ENCODE measurements around the gene ZNF664. TPM values are rescaled to one million over a fixed set of nuclear protein-coding genes. Genes with fewer than 3 reads are reported as not detected.

Gene ZNF664
- total RNA-seq, 1 experiment from 2014 or later = 124 TPM

DNA sequence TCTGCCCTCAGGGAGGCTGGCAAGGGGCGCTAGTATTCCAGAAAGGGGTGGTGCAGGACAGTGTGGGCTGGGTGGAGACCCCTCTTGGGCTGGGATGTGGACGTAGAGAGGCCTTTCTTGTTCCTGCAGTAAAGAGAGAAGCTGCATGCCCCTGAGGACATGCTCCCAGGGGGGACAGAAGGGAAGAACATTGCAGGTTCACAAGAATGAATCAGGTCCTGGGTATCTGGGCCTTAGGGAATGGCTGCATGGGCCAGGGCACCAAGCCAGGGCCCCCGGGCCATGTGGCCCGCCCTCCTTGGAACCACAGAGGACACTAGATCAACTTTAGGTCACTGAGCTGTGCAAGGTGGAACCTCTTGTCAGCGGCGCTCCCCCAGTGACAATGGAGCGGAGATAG lies 51.8 kb downstream of the ZNF664 start:
- Histone ChIP-seq H3K9me2 (ENCODE audit: insufficient read depth) (no peaks in the 10 kb centered on the region), H3K4me2 (ENCODE audit: low read length) (no peak overlapping the region), H3K4me3 (replicated peaks in 1 of 2; ENCODE audit: low read depth in 1 of 2, low read length in 2 of 2) (no peak overlapping the region), H3K27ac (ENCODE audit: low read depth, low read length) (no peak overlapping the region), H3K4me1 (ENCODE audit: control insufficient read depth in 1 of 2, insufficient read depth in 2 of 2, low read length in 2 of 2) (peaks cover 0 to 16% of the 10 kb centered on the region in 2 experiments; a peak in 2 of 4 replicates), H3K36me3 (ENCODE audit: control insufficient read depth in 1 of 2, insufficient read depth in 2 of 2, low read length in 2 of 2) (no peaks in the 10 kb centered on the region), H3K9me3 (ENCODE audit: control insufficient read depth in 1 of 2, insufficient read depth in 1 of 2, low read depth in 1 of 2, low read length in 2 of 2) (no peaks in the 10 kb centered on the region), H2AFZ (ENCODE audit: low read depth, low read length, poor library complexity, severe bottlenecking) (no peak overlapping the region), H3K79me2 (ENCODE audit: insufficient read depth, low read length) (no peaks in the 10 kb centered on the region), H4K20me1 (ENCODE audit: insufficient read depth) (no peaks in the 10 kb centered on the region), H3K9ac (ENCODE audit: low read length) (no peak overlapping the region), H3K27me3 (ENCODE audit: insufficient read depth, low read length) (no peaks in the 10 kb centered on the region)
- TF ChIP-seq TCF7L2 (IDR thresholded peaks at IDR 0.05; ENCODE audit: borderline replicate concordance, extremely low read depth, insufficient read depth, insufficient read length) (no peak), SP1 (IDR thresholded peaks at IDR 0.05; ENCODE audit: low read depth) (no peak), EGR1 (IDR thresholded peaks at IDR 0.05; ENCODE audit: low read depth) (no peak), CTCF (IDR thresholded peaks at IDR 0.05 in 2 of 3, conservative IDR thresholded peaks at IDR 0.05 in 1 of 3; ENCODE audit: borderline replicate concordance in 1 of 3, insufficient read depth in 1 of 3, low read depth in 2 of 3, low read length in 2 of 3) (no peak), ZFX (IDR thresholded peaks at IDR 0.05) (no peak), YY1 (IDR thresholded peaks at IDR 0.05; ENCODE audit: extremely low read depth, insufficient replicate concordance, low read depth, low read length) (no peak), CBX3 (IDR thresholded peaks at IDR 0.05; ENCODE audit: low read depth) (no peak), REST (IDR thresholded peaks at IDR 0.05; ENCODE audit: low read depth) (no peak), ELF1 (IDR thresholded peaks at IDR 0.05; ENCODE audit: borderline replicate concordance, low read depth) (no peak), ZNF274 (IDR thresholded peaks at IDR 0.05; ENCODE audit: low read depth, low read length) (no peak), POLR2AphosphoS5 (IDR thresholded peaks at IDR 0.05; ENCODE audit: low read depth, low read length) (no peak), SIN3A (IDR thresholded peaks at IDR 0.05; ENCODE audit: low read depth) (no peak), RAD21 (IDR thresholded peaks at IDR 0.05; ENCODE audit: low read depth) (no peak), EZH2 (IDR thresholded peaks at IDR 0.05) (no peak), JUND (IDR thresholded peaks at IDR 0.05) (no peak), EZH2phosphoT487 (IDR thresholded peaks at IDR 0.05; ENCODE audit: borderline replicate concordance) (no peak)
- TF ChIP-seq, protein P1, sequence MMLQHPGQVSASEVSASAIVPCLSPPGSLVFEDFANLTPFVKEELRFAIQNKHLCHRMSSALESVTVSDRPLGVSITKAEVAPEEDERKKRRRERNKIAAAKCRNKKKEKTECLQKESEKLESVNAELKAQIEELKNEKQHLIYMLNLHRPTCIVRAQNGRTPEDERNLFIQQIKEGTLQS (IDR thresholded peaks at IDR 0.05) = no peak
- TF ChIP-seq, protein P2, sequence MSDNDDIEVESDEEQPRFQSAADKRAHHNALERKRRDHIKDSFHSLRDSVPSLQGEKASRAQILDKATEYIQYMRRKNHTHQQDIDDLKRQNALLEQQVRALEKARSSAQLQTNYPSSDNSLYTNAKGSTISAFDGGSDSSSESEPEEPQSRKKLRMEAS (IDR thresholded peaks at IDR 0.05) = no peak
- ChIA-PET RAD21 (ENCODE audit: low non-redundant PET in 1 of 2, low total read pairs in 2 of 2, uncharacterized antibody in 2 of 2, unreplicated experiment in 2 of 2) (no interaction called here), CTCF (no interaction called here), POLR2A (no interaction called here)
- BruUV-seq (replicated peaks) = no TSS peak
- ATAC-seq (no peak), DNase-seq (ENCODE audit: low read depth, low spot score) (no peak)
- intact Hi-C loops (cut with micrococcal nuclease) = no loop called here

Data from HCT116 (cell line).